Measurements from ENCODE around the gene ZCCHC7. TPM values are rescaled to one million over a fixed set of nuclear protein-coding genes. Genes with fewer than 3 reads are reported as not detected.

ZCCHC7 gene
- total and polyA plus RNA-seq, 4 donors, result 9.8 to 30.5 (median 18.8) TPM

DNA sequence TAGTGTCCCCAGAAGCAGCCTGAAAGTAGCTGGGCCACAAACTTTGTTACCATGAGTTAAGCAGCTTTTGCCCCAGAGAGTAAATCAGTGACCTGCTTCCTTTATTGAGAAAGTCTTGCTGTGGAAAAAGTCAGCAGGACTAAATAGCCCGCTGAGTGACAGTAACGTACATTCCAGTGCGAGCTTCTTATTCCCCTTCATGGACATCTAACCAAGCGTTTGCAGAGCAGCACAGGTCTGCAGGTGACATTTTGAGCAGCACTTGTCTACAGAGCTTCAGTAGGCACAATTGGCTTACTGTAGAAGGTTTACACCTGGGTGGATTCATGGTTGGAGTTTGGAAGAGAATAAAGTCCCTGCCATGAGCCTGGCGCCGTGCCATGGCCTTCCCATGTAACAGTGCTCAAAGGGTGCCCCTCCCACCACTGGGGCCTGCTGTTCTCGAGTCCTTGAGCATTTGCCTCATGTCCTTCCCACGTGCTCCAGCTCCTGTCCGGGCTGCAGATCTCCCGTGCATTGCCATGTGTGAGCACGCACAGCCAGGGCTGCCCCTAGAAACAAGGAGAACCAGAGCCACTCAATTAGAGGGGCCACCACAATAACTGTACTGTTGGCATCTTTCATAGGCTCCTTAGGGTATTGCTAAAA is 260.8 kb downstream of the ZCCHC7 start:
- H3K4me1 ChIP-seq (ENCODE audit: control insufficient read depth in 1 of 2, insufficient read depth in 2 of 2, low read length in 2 of 2), result no peaks in the 10 kb centered on the region
- WGBS, 2 donors, result 80 to 84% methylated on average over 11 of the region's 11 CpGs
- no peaks in the 10 kb centered on the region for H3K27me3 ChIP-seq (ENCODE audit: control insufficient read depth in 1 of 2, insufficient read depth in 2 of 2, low read length in 1 of 2)
- no peak for DNase-seq
- no peaks in the 10 kb centered on the region for H3K9me3 ChIP-seq (ENCODE audit: control insufficient read depth, low read length)
- H3K36me3 ChIP-seq (ENCODE audit: control insufficient read depth in 1 of 2, insufficient read depth in 2 of 2, low read length in 1 of 2), result no peaks in the 10 kb centered on the region
- ATAC-seq (ENCODE audit: low FRiP score), result no peak
- intact Hi-C loops (cut with DNase I), result no loop called here
- no peak overlapping the region for H3K4me3 ChIP-seq (ENCODE audit: low read length in 2 of 2)
- no peak overlapping the region for H3K27ac ChIP-seq (ENCODE audit: low read depth in 1 of 2, low read length in 2 of 2)

DNA sequence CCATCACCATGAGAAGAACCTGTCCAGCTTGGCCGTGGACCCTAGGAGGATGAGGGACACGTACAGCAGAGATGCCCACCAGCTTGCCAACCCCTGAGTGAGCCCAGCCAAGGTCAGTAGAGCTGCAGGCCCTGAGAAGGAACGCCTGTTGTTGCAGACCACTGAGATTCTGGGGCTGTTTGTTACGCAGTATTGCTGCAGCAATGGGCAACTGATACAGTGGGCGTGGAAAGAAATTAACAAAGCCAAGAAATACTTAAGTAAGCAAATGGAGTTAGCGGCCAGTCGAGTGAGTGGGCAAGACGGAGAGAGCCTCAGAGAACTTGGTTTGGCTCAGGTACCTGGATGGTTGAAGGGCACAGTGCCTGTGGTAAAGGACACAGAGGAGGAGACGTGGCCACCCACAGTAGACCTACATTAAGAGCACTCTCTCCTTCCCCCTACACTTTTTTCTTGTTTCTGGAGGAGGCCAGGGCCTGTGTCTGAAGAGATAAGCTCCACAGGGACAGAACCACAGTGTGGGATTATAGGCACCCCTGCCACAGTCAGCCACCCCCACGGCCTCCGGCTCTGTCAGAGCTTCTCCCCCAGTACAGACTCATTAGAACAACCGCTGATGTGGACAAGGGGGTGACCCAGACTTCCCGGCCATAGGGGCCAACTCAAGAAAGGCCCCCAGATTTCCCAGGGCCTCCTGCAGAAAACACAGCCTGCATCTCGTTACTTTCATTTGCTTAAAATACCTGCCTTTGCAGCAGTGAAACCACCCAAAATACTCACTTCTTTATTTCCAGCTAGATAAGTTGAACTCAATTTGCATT is 262.0 kb downstream of the ZCCHC7 start:
- WGBS, 2 donors, result 84 to 86% methylated on average over 14 of the region's 14 CpGs
- Histone ChIP-seq H3K9me3 (ENCODE audit: control insufficient read depth, low read length) (no peaks in the 10 kb centered on the region), H3K4me1 (ENCODE audit: control insufficient read depth in 1 of 2, insufficient read depth in 2 of 2, low read length in 2 of 2) (no peaks in the 10 kb centered on the region), H3K27me3 (ENCODE audit: control insufficient read depth in 1 of 2, insufficient read depth in 2 of 2, low read length in 1 of 2) (no peaks in the 10 kb centered on the region), H3K4me3 (ENCODE audit: low read length in 2 of 2) (no peak overlapping the region), H3K36me3 (ENCODE audit: control insufficient read depth in 1 of 2, insufficient read depth in 2 of 2, low read length in 1 of 2) (no peaks in the 10 kb centered on the region), H3K27ac (ENCODE audit: low read depth in 1 of 2, low read length in 2 of 2) (no peak overlapping the region)
- DNase-seq (no peak), ATAC-seq (ENCODE audit: low FRiP score) (no peak)
- intact Hi-C loops (cut with DNase I), result no loop called here

DNA sequence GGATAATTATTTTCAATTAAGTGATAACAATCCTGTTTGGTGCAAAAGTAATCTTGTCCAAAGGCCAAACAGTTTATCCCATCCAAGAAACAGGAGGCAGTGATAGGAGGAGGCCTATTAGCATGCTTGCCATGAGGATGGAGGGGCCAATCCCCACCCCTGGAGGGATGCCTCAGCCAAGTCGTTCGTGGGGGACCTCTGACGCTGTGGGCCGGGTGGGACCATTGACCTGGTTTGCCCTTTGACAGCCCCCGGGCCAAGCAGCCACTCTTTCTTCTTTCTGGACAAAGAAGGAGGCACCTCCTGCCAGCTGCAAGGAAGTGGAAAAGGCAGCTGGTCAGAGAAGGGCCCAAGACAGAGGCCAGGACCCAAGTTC is 262.6 kb downstream of the ZCCHC7 start:
- H3K9me3 ChIP-seq (ENCODE audit: control insufficient read depth, low read length), result no peaks in the 10 kb centered on the region
- no peaks in the 10 kb centered on the region for H3K36me3 ChIP-seq (ENCODE audit: control insufficient read depth in 1 of 2, insufficient read depth in 2 of 2, low read length in 1 of 2)
- WGBS, 2 donors, result 60 to 64% methylated on average over 5 of the region's 5 CpGs
- H3K4me1 ChIP-seq (ENCODE audit: control insufficient read depth in 1 of 2, insufficient read depth in 2 of 2, low read length in 2 of 2), result no peaks in the 10 kb centered on the region
- intact Hi-C loops (cut with DNase I), result no loop called here
- no peak for DNase-seq
- no peak overlapping the region for H3K27ac ChIP-seq (ENCODE audit: low read depth in 1 of 2, low read length in 2 of 2)
- ATAC-seq (ENCODE audit: low FRiP score), result no peak
- no peak overlapping the region for H3K4me3 ChIP-seq (ENCODE audit: low read length in 2 of 2)
- no peaks in the 10 kb centered on the region for H3K27me3 ChIP-seq (ENCODE audit: control insufficient read depth in 1 of 2, insufficient read depth in 2 of 2, low read length in 1 of 2)

DNA sequence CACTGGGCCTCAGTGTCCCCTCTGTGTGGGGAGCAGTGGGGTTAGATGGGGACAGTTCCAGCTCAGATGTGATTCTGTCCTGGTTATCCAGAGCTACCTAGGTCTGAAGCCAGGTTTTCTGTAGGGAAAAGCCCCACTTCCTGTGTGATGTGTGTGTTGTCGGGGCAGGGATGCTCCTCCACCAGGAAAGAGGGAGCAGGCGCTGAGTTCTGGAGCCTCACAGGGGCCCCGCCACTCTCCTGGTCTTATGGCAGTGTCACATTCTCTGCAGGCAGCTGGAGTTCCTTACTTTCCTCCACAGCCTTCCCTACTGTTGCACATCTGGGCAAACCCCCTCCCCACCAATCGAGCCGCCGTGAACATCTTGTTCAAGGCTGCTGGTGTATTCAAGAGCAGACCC is 263.0 kb downstream of the ZCCHC7 start:
- Histone ChIP-seq H3K4me3 (ENCODE audit: low read length in 2 of 2) (no peak overlapping the region), H3K27ac (ENCODE audit: low read depth in 1 of 2, low read length in 2 of 2) (no peak overlapping the region), H3K4me1 (ENCODE audit: control insufficient read depth in 1 of 2, insufficient read depth in 2 of 2, low read length in 2 of 2) (no peaks in the 10 kb centered on the region), H3K36me3 (ENCODE audit: control insufficient read depth in 1 of 2, insufficient read depth in 2 of 2, low read length in 1 of 2) (no peaks in the 10 kb centered on the region), H3K27me3 (ENCODE audit: control insufficient read depth in 1 of 2, insufficient read depth in 2 of 2, low read length in 1 of 2) (no peaks in the 10 kb centered on the region), H3K9me3 (ENCODE audit: control insufficient read depth, low read length) (no peaks in the 10 kb centered on the region)
- ATAC-seq (ENCODE audit: low FRiP score) (no peak), DNase-seq (no peak)
- 77% methylated on average over 6 of the region's 6 CpGs for WGBS, 2 donors
- intact Hi-C loops (cut with DNase I), result no loop called here

DNA sequence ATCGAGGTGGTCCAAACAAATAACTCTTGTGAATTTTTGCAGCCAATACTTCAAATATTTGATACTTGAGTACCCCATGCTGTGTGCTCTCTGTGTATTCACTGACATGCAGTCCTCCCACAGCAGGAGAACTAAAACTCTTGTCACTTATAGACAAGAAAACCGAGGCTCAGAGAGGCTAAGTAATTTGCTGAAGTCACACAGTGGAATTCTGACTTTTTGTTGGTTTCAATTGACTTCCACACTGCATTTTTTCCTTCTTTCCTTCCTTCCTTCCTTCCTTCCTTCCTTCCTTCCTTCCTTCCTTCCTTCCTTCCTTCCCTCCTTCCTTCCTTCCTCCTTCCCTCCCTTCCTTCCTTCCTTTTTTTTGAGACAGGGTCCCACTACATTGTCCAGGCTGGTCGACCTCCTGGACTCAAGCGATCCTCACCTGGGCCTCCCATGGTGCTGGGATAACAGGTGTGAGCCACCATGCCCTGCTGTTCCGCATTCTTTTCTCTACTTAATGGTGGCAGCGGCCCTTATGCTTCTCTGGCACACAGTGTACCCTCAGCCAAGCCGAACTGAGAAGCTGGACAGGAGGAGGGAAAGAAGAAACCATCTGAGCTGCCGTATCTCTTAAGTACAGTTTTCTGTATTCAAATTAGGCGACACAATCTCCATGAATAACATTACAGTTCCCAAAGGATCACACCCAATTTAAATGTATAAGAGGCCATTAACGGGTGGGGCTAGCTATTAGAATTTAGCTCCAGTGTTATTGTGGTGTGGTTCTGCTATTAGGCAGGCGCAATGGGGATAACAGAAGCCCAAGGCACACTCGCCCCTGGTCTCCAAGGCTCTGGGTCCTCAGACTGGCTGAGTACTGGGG is 263.7 kb downstream of the ZCCHC7 start:
- WGBS, 2 donors, result 90 to 92% methylated on average over 12 of the region's 12 CpGs
- H3K27me3 ChIP-seq (ENCODE audit: control insufficient read depth in 1 of 2, insufficient read depth in 2 of 2, low read length in 1 of 2), result no peaks in the 10 kb centered on the region
- H3K27ac ChIP-seq (ENCODE audit: low read depth in 1 of 2, low read length in 2 of 2), result no peak overlapping the region
- DNase-seq, result no peak
- no peaks in the 10 kb centered on the region for H3K9me3 ChIP-seq (ENCODE audit: control insufficient read depth, low read length)
- no peaks in the 10 kb centered on the region for H3K4me1 ChIP-seq (ENCODE audit: control insufficient read depth in 1 of 2, insufficient read depth in 2 of 2, low read length in 2 of 2)
- intact Hi-C loops (cut with DNase I), result no loop called here
- no peaks in the 10 kb centered on the region for H3K36me3 ChIP-seq (ENCODE audit: control insufficient read depth in 1 of 2, insufficient read depth in 2 of 2, low read length in 1 of 2)
- no peak for ATAC-seq (ENCODE audit: low FRiP score)
- no peak overlapping the region for H3K4me3 ChIP-seq (ENCODE audit: low read length in 2 of 2)

DNA sequence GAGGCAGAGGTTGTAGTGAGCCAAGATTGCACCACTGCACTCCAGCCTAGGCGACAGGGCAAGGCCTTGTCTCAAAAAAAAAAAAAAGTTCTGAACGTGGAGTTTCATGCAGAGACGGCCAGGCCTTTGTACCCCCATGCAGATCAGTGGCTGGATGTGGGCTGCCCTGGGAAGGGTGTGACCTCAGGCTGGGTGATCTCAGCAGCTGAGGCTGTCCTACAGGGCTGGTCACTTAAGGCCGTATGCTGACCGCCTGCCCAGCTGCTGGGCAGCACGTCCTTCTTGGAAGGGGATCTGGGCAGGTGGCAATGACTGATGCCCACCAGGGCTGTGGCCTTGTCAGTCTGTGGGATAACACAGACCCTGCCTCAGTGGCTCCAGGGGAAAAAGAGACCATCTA is 264.9 kb downstream of the ZCCHC7 start:
- Histone ChIP-seq H3K27me3 (ENCODE audit: control insufficient read depth in 1 of 2, insufficient read depth in 2 of 2, low read length in 1 of 2) (no peaks in the 10 kb centered on the region), H3K9me3 (ENCODE audit: control insufficient read depth, low read length) (no peaks in the 10 kb centered on the region), H3K4me1 (ENCODE audit: control insufficient read depth in 1 of 2, insufficient read depth in 2 of 2, low read length in 2 of 2) (no peaks in the 10 kb centered on the region), H3K36me3 (ENCODE audit: control insufficient read depth in 1 of 2, insufficient read depth in 2 of 2, low read length in 1 of 2) (no peaks in the 10 kb centered on the region), H3K27ac (ENCODE audit: low read depth in 1 of 2, low read length in 2 of 2) (no peak overlapping the region), H3K4me3 (ENCODE audit: low read length in 2 of 2) (no peak overlapping the region)
- intact Hi-C loops (cut with DNase I), result no loop called here
- WGBS, 2 donors, result 92 to 94% methylated on average over 6 of the region's 6 CpGs
- ATAC-seq (ENCODE audit: low FRiP score), result no peak
- DNase-seq, result no peak

DNA sequence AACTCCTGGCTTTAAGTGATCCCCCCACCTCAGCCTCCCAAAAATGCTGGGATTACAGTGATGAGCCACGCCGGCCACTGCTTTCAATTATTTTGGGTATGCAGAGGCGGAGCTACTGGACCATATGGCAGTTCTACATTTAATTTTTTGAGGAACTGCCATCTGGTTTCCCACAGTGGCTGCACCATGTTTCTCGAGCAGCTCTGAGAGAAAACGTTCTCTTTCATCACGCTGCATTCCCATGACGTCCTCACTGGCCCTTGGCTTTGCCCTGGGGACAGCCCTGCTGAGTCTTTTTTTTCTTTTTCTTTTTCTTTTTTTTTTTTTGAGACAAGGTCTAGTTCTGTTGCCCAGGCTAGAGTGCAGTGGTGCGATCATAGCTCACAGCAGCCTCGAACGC is 266.6 kb downstream of the ZCCHC7 start:
- no peaks in the 10 kb centered on the region for H3K36me3 ChIP-seq (ENCODE audit: control insufficient read depth in 1 of 2, insufficient read depth in 2 of 2, low read length in 1 of 2)
- no peak overlapping the region for H3K4me3 ChIP-seq (ENCODE audit: low read length in 2 of 2)
- ATAC-seq (ENCODE audit: low FRiP score) (no peak), DNase-seq (no peak)
- no peaks in the 10 kb centered on the region for H3K27me3 ChIP-seq (ENCODE audit: control insufficient read depth in 1 of 2, insufficient read depth in 2 of 2, low read length in 1 of 2)
- WGBS, 2 donors, result 64 to 71% methylated on average over 10 of the region's 10 CpGs
- no peaks in the 10 kb centered on the region for H3K4me1 ChIP-seq (ENCODE audit: control insufficient read depth in 1 of 2, insufficient read depth in 2 of 2, low read length in 2 of 2)
- H3K27ac ChIP-seq (ENCODE audit: low read depth in 1 of 2, low read length in 2 of 2), result no peak overlapping the region
- no peaks in the 10 kb centered on the region for H3K9me3 ChIP-seq (ENCODE audit: control insufficient read depth, low read length)
- intact Hi-C loops (cut with DNase I), result no loop called here

DNA sequence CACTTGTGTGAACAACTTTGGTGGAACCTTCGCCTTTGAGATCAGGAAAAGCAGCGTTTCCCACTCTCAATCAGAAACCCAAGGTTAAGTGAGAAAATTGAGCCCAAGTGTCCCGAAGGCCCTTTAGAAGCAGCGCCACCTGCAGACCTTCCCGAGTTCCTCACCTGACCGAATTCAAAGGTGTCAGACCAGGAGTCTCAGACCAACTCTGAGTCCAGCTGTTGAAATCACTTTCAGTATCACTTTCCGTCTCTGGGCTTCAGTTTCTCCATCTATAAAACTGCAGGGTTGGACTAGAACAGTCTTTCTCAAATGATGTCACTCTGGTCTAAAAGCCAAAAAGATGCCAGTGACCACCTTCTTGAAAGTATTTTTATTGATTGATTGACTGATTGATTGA is 270.4 kb downstream of the ZCCHC7 start:
- DNase-seq (no peak), ATAC-seq (ENCODE audit: low FRiP score) (no peak)
- no peaks in the 10 kb centered on the region for H3K36me3 ChIP-seq (ENCODE audit: control insufficient read depth in 1 of 2, insufficient read depth in 2 of 2, low read length in 1 of 2)
- H3K4me3 ChIP-seq (ENCODE audit: low read length in 2 of 2), result no peak overlapping the region
- no peak overlapping the region for H3K27ac ChIP-seq (ENCODE audit: low read depth in 1 of 2, low read length in 2 of 2)
- no peaks in the 10 kb centered on the region for H3K9me3 ChIP-seq (ENCODE audit: control insufficient read depth, low read length)
- H3K27me3 ChIP-seq (ENCODE audit: control insufficient read depth in 1 of 2, insufficient read depth in 2 of 2, low read length in 1 of 2), result no peaks in the 10 kb centered on the region
- H3K4me1 ChIP-seq (ENCODE audit: control insufficient read depth in 1 of 2, insufficient read depth in 2 of 2, low read length in 2 of 2), result no peaks in the 10 kb centered on the region
- WGBS, 2 donors, result 39% methylated on average over 7 of the region's 7 CpGs
- intact Hi-C loops (cut with DNase I), result no loop called here

Data from aorta (tissue), 5 donors.